ENCODE results near the gene AGAP3. TPM values are rescaled to one million over a fixed set of nuclear protein-coding genes. Genes with fewer than 3 reads are reported as not detected.

The AGAP3 gene
- total RNA-seq, 1 donor from 2014 or later: 7.4 TPM

GRCh38 chr7:151187409-151188251, 101.4 kb downstream of the AGAP3 start:
- ChIA-PET POLR2A (interaction anchor here (1.0 kb wide), 1 partner anchor 39 kb away, joined by 3 read pairs; the partner anchor contains the start of gene ABCF2), CTCF (no interaction called here)
- Mint-ChIP-seq H3K27ac (no peak overlapping the region), H3K27me3 (peaks cover 26% of the 10 kb centered on the region), H3K9me3 (no peaks in the 10 kb centered on the region), H3K4me1 (peaks cover 4% of the 10 kb centered on the region), H3K36me3 (ENCODE audit: low read depth) (no peaks in the 10 kb centered on the region), H3K4me3 (no peak overlapping the region)
- intact Hi-C loops (cut with micrococcal nuclease): no loop called here
- DNase-seq (no peak), ATAC-seq (ENCODE audit: low read depth) (no peak)
- no peak for TF ChIP-seq CTCF (IDR thresholded peaks at IDR 0.05)

- Mint-ChIP-seq H3K4me3 (no peak overlapping the region), H3K27ac (no peak overlapping the region), H3K27me3 (peaks cover 31% of the 10 kb centered on the region), H3K36me3 (ENCODE audit: low read depth) (no peaks in the 10 kb centered on the region), H3K9me3 (no peaks in the 10 kb centered on the region), H3K4me1 (peaks cover 4% of the 10 kb centered on the region)
- CTCF ChIA-PET: no interaction called here
- DNase-seq (no peak), ATAC-seq (ENCODE audit: low read depth) (no peak)
- intact Hi-C loops (cut with micrococcal nuclease): no loop called here
- no peak for TF ChIP-seq CTCF (IDR thresholded peaks at IDR 0.05)
- POLR2A ChIA-PET: interaction anchor here (1.0 kb wide), 1 partner anchor 39 kb away, joined by 3 read pairs; the partner anchor contains the start of gene ABCF2
Measured at GRCh38 chr7:151188252-151188542, 101.9 kb downstream of the AGAP3 start.

- Mint-ChIP-seq H3K27ac (no peak overlapping the region), H3K4me3 (no peak overlapping the region), H3K9me3 (no peaks in the 10 kb centered on the region), H3K36me3 (ENCODE audit: low read depth) (no peaks in the 10 kb centered on the region), H3K4me1 (peaks cover 4% of the 10 kb centered on the region), H3K27me3 (peaks cover 32% of the 10 kb centered on the region)
- intact Hi-C loops (cut with micrococcal nuclease): no loop called here
- DNase-seq (no peak), ATAC-seq (ENCODE audit: low read depth) (no peak)
- ChIA-PET CTCF (no interaction called here), POLR2A (no interaction called here)
- no peak for TF ChIP-seq CTCF (IDR thresholded peaks at IDR 0.05)
Measured at GRCh38 chr7:151189038-151189437, 102.8 kb downstream of the AGAP3 start.

- no peak overlapping the region for H3K27ac Mint-ChIP-seq
- no peaks in the 10 kb centered on the region for H3K9me3 Mint-ChIP-seq
- ChIA-PET CTCF (no interaction called here), POLR2A (interaction anchor here (0.6 kb wide), 1 partner anchor 85 kb away, joined by 3 read pairs; no protein-coding TSS in a partner anchor)
- H3K4me3 Mint-ChIP-seq: no peak overlapping the region
- no peaks in the 10 kb centered on the region for H3K36me3 Mint-ChIP-seq (ENCODE audit: low read depth)
- no peak for DNase-seq
- no peak for ATAC-seq (ENCODE audit: low read depth)
- peaks cover 4% of the 10 kb centered on the region for H3K4me1 Mint-ChIP-seq
- TF ChIP-seq CTCF (IDR thresholded peaks at IDR 0.05): no peak
- intact Hi-C loops (cut with micrococcal nuclease): no loop called here
- peaks cover 26% of the 10 kb centered on the region for H3K27me3 Mint-ChIP-seq
Measured at GRCh38 chr7:151191544-151191943, 105.3 kb downstream of the AGAP3 start.

GRCh38 chr7:151192002-151192539, 105.8 kb downstream of the AGAP3 start:
- peaks cover 4% of the 10 kb centered on the region for H3K4me1 Mint-ChIP-seq
- no peak overlapping the region for H3K4me3 Mint-ChIP-seq
- intact Hi-C loops (cut with micrococcal nuclease): no loop called here
- H3K36me3 Mint-ChIP-seq (ENCODE audit: low read depth): no peaks in the 10 kb centered on the region
- CTCF ChIA-PET: no interaction called here
- peaks cover 23% of the 10 kb centered on the region for H3K27me3 Mint-ChIP-seq
- no peak overlapping the region for H3K27ac Mint-ChIP-seq
- TF ChIP-seq CTCF (IDR thresholded peaks at IDR 0.05): no peak
- no peak for DNase-seq
- no peak for ATAC-seq (ENCODE audit: low read depth)
- no peaks in the 10 kb centered on the region for H3K9me3 Mint-ChIP-seq
- POLR2A ChIA-PET: interaction anchor here (0.6 kb wide), 1 partner anchor 85 kb away, joined by 3 read pairs; no protein-coding TSS in a partner anchor

Measured in activated B cell treated with CpG ODN at 0.5 μM for 24 hours (primary cell).